ENCODE data around the gene P3H1. TPM values are rescaled to one million over a fixed set of nuclear protein-coding genes. Genes with fewer than 3 reads are reported as not detected.
"Not testable (repeated sequence)": the region's sequence is repeated elsewhere in the genome, so short reads cannot be mapped to it uniquely, and the experiment has no call there.

The P3H1 gene
- polyA plus RNA-seq, 12 donors, result 48.7 to 102 (median 58.2) TPM; not detected in 1

DNA sequence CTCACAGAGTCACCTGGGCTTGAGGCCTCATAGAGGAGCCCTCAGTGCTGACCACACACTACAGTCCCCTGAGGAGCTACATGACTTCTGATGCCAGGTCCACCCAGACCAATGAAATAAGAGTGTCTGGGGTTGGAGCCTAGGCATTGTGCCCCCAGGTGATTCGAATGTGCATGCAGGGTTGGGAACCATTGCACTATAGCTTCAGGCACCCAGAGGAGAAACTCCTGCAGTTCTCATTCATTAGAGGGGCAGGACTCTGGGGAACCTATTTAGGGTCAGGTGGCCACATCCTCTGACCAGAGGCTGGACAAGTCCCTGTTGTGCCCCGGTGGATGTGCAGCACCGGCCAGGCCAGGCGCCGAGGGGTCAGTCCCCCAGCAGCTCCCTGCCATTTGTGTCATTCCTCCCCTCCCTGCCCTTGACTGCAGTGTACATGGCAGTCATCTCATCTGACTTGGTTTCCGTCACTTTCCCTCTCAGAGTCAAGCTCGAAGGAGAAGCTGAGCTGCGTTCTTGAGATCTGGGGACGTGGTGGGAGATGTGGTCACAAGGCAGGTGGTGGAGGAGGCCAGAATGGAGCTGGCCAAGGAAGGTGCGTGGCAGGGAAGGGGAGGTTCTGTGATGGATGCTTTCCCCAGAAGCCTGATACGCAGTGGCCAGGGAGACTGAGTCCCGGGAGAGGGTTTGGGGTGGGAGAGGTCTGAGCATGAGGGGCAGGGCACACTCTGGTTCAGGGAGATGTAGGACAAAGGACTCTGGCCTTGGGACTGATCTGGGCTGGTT lies 33.2 kb downstream of the P3H1 start:
- no peak for DNase-seq

- no peak for DNase-seq
These were observed 34.6 kb downstream of the P3H1 start for GRCh38 chr1:42732126-42732680.

- no peak for DNase-seq
These were observed 35.2 kb downstream of the P3H1 start for GRCh38 chr1:42731585-42731984.

DNA sequence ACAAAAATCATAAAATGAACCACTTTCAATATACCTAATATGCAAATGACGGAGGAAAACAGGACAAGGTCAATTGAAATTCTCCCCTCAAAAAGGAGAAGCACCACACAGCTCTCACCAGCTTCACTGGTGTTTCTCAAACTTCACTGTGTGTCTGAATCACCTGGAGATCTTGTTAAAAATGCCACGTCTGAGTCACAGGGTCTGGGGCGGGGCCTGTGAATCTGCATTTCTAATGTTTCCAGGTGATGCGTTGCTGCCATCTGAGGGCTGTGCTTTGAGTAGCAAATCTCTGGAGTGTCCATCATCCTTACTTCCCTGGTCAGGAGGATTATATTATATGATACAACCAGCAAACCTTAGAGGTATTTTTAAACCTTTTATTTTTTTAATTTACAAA lies 35.8 kb downstream of the P3H1 start:
- no peak for DNase-seq

- DNase-seq, result no peak
These were observed 36.8 kb downstream of the P3H1 start for GRCh38 chr1:42730002-42730401.

- DNase-seq, result not testable (repeated sequence)
These were observed 41.0 kb downstream of the P3H1 start for GRCh38 chr1:42725820-42726219.

DNA sequence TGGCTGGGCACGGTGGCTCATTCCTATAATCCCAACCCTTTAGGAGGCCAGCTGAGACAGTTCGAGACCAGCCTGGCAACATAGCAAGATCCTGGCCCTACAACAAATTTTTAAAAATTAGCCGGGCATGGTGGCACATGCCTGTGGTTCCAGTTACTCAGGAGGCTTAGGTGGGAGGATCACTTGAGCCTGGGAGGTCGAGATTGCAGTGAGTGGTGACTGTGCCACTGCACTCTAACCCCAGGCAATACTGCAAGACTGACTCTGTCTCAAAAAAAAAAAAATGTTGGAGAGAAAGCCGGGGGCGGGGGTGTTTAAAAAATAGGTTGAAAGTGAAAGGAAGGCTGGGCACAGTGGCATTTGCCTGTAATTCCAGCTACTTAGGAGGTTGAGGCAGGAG lies 43.3 kb downstream of the P3H1 start:
- DNase-seq, result no peak

- DNase-seq, result not testable (repeated sequence)
These were observed 44.4 kb downstream of the P3H1 start for GRCh38 chr1:42722403-42722802.

- no peak for DNase-seq
These were observed 44.9 kb downstream of the P3H1 start for GRCh38 chr1:42721926-42722325.

DNA sequence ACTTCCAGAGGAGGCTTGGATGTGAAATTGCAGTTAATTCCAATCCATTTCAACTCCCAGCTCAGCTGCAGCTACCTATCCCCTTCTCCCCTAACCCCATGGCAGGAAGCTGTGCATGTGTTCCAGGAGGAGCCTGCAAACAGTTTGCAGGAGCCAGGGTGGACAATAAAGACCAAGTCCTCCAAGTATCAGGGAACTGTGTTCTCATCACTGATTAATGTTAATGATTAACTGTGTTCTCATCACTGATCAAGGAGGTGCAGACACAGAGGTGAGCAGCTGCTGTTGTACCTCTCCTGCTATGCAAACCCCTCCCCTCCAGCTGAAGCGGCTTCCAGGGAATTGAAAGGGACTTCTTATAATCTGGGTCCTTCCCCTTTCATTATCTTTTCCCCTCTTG lies 46.0 kb downstream of the P3H1 start:
- no peak for DNase-seq

GRCh38 chr1:42714441-42714840 lies 52.4 kb downstream of the P3H1 start:
- not testable (repeated sequence) for DNase-seq

GRCh38 chr1:42713293-42713692 lies 53.5 kb downstream of the P3H1 start:
- DNase-seq, result no peak

DNA sequence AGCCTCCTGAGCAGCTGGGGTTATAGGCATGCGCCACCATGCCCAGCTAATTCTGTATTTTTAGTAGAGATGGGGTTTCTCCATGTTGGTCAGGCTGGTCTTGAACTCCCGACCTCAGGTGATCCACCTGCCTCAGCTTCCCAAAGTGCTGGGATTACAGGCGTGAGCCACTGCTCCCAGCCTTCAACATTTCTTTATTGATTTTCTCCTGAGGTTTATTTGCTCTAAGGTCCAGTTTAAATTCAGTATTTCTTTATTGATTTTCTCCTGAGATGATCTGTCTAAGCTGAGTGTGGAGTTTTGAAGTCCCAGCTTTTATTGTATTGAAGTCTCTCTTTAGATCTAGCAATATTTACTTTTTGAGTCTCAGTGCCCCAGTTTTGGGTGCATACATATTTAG lies 54.0 kb downstream of the P3H1 start:
- DNase-seq, result not testable (repeated sequence)

GRCh38 chr1:42703888-42704464 lies 62.9 kb downstream of the P3H1 start:
- DNase-seq, result no peak

DNA sequence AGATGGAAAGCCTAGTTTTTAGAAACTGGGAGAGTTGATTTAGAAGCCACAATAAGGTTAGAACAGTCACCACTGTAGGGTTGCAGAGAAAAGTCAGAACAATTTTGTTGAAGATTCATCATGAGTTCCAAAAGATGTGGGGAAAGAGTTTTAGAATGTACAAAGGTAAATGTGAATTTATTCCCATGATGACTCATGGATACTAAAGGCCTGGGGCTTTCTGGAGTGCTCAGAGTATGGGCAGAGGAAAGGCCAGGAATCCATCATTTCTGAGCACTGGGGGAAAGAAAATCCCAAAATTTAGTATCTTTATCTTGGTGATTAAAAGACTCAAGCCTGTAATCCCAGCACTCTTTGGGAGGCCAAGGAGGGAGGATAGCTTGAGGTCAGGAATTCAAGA lies 66.8 kb downstream of the P3H1 start:
- DNase-seq, result no peak

- DNase-seq, result no peak
These were observed 68.6 kb downstream of the P3H1 start for GRCh38 chr1:42698081-42698813.

Other genes with a start within 250 kb of the P3H1 start
- 10 to 100 TPM in 11 of 12 donors, not detected in 1; 22.9 to 49.3 (median 38.7) TPM for gene PPIH, start 108.6 kb downstream of the P3H1 start, polyA plus RNA-seq (ENCODE audit: insufficient read length in 12 of 12)
- gene YBX1, start 84.6 kb downstream of the P3H1 start, polyA plus RNA-seq (ENCODE audit: insufficient read length in 12 of 12), result 1,000 to 10,000 TPM in 4 of 12 donors, 100 to 1,000 TPM in 8; 675 to 1,051 (median 970) TPM
- 1 to 10 TPM in 4 of 12 donors, under 1 TPM in 6, not detected in 2; 0.27 to 2.2 (median 0.72) TPM for gene CLDN19, start 26.8 kb downstream of the P3H1 start, polyA plus RNA-seq (ENCODE audit: insufficient read length in 12 of 12)
- 10 to 100 TPM in 9 of 12 donors, 1 to 10 TPM in 2, not detected in 1; 7.6 to 20.0 (median 12.2) TPM for gene C1orf50, start 221 bp upstream of the P3H1 start, polyA plus RNA-seq (ENCODE audit: insufficient read length in 12 of 12)
- 1 to 10 TPM in 4 of 12 donors, under 1 TPM in 6, not detected in 2; 0.41 to 1.2 (median 0.79) TPM for gene TMEM269, start 18.0 kb upstream of the P3H1 start, polyA plus RNA-seq (ENCODE audit: insufficient read length in 12 of 12)
- gene ERMAP, start 50.1 kb upstream of the P3H1 start, polyA plus RNA-seq (ENCODE audit: insufficient read length in 12 of 12), result 10 to 100 TPM in 5 of 12 donors, 1 to 10 TPM in 6, not detected in 1; 7.9 to 26.6 (median 9.2) TPM
- 10 to 100 TPM in 11 of 12 donors, not detected in 1; 39.5 to 66.3 (median 48.9) TPM for gene SVBP, start 50.4 kb upstream of the P3H1 start, polyA plus RNA-seq (ENCODE audit: insufficient read length in 12 of 12)
- 10 to 100 TPM in 6 of 12 donors, 1 to 10 TPM in 5, not detected in 1; 8.5 to 16.3 (median 10.5) TPM for gene ZNF691, start 79.6 kb upstream of the P3H1 start, polyA plus RNA-seq (ENCODE audit: insufficient read length in 12 of 12)
- 10 to 100 TPM in 11 of 12 donors, not detected in 1; 16.5 to 99.0 (median 23.9) TPM for gene SLC2A1, start 191.8 kb upstream of the P3H1 start, polyA plus RNA-seq (ENCODE audit: insufficient read length in 12 of 12)

All from muscle of arm (tissue), 12 donors.